Prostate gland (tissue), 2 donors: ENCODE results near the gene XPA.

Experiments
- POLR2A ChIP-seq: fragments of 450-650 bp; IDR thresholded peaks from one replicate; pipeline ENCODE4 v1.6.1; 2016; ENCODE audit warnings: antibody characterized with exemption, mild to moderate bottlenecking
- POLR2AphosphoS5 ChIP-seq: sonication (generic); formaldehyde crosslinking; IDR thresholded peaks from one replicate; pipeline ENCODE4 v1.6.1; 2017; ENCODE audit warnings: antibody characterized with exemption
- TF ChIP-seq, protein P1 (sequence below), 4 experiments: fragments of 200-600 bp in 2 of 4; fragments of 450-650 bp in 2 of 4; sonication (generic) in 2 of 4; IDR thresholded peaks; 1 replicate in 3 of 4; 2 replicates in 1 of 4; pipeline ENCODE4 v1.5.1; 2016 to 2019; ENCODE audit warnings: antibody characterized with exemption in 4 of 4, mild to moderate bottlenecking in 2 of 4, moderate library complexity in 2 of 4

DNA sequence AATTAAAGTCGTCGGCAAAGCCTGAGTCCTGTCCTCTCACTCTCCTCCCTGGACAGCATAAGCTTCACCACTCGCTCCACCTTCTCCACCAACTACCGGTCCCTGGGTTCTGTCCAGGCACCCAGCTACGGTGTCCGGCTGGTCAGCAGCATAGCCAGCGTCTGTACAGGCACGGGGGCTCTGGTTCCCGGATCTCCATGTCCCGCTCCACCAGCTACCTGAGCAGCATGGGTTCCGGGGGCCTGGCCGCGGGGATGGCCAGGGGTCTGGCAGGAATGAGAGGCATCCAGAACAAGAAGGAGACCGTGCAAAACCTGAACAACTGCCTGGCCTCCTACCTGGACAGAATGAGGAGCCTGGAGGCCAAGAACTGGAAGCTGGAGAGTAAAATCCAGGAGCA is 1.7 kb upstream of the XPA start:
- TF ChIP-seq POLR2A, result no peak
- TF ChIP-seq, protein P1, sequence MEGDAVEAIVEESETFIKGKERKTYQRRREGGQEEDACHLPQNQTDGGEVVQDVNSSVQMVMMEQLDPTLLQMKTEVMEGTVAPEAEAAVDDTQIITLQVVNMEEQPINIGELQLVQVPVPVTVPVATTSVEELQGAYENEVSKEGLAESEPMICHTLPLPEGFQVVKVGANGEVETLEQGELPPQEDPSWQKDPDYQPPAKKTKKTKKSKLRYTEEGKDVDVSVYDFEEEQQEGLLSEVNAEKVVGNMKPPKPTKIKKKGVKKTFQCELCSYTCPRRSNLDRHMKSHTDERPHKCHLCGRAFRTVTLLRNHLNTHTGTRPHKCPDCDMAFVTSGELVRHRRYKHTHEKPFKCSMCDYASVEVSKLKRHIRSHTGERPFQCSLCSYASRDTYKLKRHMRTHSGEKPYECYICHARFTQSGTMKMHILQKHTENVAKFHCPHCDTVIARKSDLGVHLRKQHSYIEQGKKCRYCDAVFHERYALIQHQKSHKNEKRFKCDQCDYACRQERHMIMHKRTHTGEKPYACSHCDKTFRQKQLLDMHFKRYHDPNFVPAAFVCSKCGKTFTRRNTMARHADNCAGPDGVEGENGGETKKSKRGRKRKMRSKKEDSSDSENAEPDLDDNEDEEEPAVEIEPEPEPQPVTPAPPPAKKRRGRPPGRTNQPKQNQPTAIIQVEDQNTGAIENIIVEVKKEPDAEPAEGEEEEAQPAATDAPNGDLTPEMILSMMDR (IDR thresholded peaks at IDR 0.05), result no peak
- TF ChIP-seq POLR2AphosphoS5, result no peak
